ENCODE measurements around the gene TRIM17.

TRIM17 gene, protein sequence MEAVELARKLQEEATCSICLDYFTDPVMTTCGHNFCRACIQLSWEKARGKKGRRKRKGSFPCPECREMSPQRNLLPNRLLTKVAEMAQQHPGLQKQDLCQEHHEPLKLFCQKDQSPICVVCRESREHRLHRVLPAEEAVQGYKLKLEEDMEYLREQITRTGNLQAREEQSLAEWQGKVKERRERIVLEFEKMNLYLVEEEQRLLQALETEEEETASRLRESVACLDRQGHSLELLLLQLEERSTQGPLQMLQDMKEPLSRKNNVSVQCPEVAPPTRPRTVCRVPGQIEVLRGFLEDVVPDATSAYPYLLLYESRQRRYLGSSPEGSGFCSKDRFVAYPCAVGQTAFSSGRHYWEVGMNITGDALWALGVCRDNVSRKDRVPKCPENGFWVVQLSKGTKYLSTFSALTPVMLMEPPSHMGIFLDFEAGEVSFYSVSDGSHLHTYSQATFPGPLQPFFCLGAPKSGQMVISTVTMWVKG

DNA sequence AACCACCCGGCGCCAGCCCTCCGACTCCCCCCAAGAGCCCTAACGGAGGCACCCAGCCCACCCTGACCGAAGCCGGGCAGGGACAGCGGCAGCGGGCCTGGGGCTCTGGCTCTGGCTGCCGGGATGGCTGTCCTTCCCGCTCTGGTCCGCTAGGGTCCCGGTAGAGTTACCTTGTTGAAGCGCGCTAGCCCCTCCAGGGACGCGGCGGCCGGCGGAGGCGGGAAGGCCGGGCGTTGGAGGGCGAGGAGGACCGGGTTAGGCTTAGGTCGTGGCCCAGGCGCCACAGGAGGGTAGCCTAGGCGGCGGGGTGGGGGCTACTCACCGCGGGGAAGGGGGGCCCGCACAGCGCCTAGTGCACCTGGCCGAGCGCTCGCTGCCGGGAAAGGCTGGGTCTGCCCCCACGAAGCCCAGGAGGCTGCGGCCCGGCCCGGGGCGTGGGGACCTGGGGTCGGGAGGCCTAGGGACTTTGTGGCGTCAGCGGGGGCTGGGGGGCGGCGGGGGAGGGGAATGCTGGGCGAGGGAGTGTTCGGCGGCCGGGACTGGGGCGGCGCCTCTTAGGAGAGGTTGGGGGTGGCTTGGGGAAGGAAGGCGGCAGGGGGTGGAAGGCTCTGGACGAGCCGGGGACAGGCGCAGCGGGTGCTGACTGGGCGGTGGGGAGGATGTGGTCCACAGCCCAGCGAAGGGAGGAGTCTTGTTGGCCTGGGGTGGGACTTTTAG lies at the start of gene TRIM17:
TRIM17 (minus strand) TSS at position 645 of the 717 bp plus-strand sequence. CDS start 1,789 bp downstream, outside the sequence.
- DNase-seq (ENCODE audit: low spot score), result no peak

- no peak for DNase-seq (ENCODE audit: low spot score)
Measured at GRCh38 chr1:228465571-228466146, 49.0 kb upstream of the TRIM17 start.

- no peak for DNase-seq (ENCODE audit: low spot score)
Measured at GRCh38 chr1:228465141-228465540, 48.5 kb upstream of the TRIM17 start.

- DNase-seq (ENCODE audit: low spot score), result peak; percentile 78
Measured at GRCh38 chr1:228464487-228464983, 47.9 kb upstream of the TRIM17 start.

- DNase-seq (ENCODE audit: low spot score), result no peak
Measured at GRCh38 chr1:228463559-228464455, 47.1 kb upstream of the TRIM17 start.

DNA sequence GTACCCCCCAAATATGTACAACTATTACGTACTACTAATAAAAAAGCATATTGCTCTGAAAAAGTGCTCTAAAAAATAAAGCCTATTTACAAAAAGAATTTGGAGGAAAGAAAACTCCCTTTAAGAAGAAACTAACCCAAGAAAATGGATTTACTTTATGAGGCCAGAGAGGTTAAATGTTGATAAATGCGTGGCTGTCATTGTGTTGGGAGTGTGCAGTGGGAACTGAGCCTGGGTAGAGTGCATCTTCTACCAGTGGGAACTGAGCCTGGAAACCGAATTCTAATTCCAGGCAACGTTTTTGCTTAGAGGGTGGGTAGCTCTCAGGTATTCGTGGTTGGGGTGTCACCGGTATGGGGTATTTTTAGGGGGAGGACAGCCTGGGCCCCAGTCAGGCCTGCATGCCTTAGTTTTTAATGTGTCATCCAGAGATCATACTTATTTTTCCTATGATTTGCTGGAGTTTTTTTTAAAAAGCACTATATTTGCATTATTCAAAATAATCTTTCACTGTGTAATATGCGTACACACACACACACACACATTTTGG lies 46.4 kb upstream of the TRIM17 start:
- no peak for DNase-seq (ENCODE audit: low spot score)

GRCh38 chr1:228462560-228462959 lies 45.9 kb upstream of the TRIM17 start:
- DNase-seq (ENCODE audit: low spot score), result no peak

DNA sequence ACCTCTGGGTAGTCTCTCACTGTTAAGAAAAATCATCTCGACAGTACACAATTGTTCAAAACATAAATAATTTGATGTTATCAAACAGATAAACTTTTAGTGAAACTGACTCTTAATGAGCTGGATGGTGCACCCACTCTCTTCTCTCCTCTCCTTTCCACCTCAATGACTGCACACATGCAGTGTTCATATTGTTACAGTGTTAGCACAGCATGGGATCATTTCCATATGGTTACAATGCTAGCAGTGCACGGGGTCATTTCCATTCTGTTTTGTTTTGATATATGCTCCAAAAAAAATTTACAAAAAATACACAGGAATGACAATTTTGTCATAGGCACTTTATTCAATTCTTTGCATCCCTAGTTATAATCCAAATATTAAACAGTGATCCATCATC lies 44.2 kb upstream of the TRIM17 start:
- no peak for DNase-seq (ENCODE audit: low spot score)

- DNase-seq (ENCODE audit: low spot score), result no peak
Measured at GRCh38 chr1:228459091-228459993, 42.7 kb upstream of the TRIM17 start.

- DNase-seq (ENCODE audit: low spot score), result peak; percentile 94
Measured at GRCh38 chr1:228457396-228458176, 40.9 kb upstream of the TRIM17 start.

DNA sequence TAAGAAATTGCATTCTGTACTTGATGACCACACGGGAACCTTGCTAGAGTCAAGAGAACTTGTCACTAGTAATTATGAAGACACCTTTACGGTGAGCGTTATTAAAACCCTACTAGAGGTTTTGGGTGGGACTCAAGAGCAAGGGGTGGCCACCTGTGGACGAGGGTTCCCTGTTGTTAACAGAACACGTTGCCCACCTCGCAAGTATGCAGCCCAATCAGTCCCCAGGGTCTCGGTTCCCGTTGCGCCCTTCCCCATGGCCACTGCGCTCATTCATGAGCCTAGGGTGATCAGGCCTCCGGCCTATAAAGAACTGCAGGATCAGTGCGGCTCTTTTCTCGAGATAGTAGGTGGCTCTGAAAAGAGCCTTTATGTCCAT lies 40.3 kb upstream of the TRIM17 start:
- no peak for DNase-seq (ENCODE audit: low spot score)

GRCh38 chr1:228456252-228457016 lies 39.8 kb upstream of the TRIM17 start:
- no peak for DNase-seq (ENCODE audit: low spot score)

GRCh38 chr1:228455715-228456114 lies 39.1 kb upstream of the TRIM17 start:
- no peak for DNase-seq (ENCODE audit: low spot score)

- no peak for DNase-seq (ENCODE audit: low spot score)
Measured at GRCh38 chr1:228454238-228454637, 37.6 kb upstream of the TRIM17 start.

DNA sequence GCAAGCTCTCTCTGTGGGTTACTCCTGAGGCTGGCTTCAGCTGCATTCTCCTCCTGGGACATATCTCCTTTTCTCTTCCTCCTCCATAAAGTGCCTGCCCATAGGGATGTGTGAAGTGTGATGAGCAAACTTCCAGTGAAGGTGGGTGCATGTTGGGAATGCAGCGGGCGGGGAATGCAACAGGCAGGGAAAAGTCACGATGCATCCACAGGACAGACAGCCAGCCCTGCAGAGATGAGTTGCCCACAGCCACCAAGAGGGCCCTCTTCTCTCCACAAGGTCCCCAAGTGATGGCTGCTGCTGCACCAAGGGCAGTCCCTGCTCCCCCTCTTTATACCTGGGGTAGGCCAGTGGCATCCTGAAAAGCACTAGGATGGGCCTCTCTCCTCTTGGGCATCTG lies 37.0 kb upstream of the TRIM17 start:
- DNase-seq (ENCODE audit: low spot score), result no peak

DNA sequence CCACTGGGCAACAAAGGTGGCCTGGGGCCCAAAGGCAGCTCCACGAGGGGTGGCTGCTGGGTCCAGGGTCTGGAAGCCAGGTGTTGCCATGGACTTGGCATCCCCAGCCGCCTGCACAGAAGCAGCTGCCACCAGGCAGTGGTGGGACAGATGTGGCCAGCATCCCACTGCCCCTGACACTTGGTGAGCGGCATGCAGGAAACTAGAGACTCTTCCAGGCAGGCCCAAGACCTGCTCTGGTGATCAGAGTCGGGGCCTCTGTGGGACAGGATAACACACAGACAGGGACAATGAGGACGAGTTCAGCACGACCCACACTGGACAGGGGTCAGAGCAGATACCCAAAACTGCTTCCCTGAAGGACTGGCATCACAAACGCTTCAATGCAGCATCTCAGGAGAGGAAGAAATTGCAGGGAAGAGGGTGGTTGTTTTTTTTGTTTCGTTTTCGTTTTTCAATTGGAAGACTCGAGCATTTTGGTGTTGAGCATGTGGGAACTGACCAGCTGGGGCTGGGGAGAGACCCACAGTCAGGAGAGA lies 36.4 kb upstream of the TRIM17 start:
- DNase-seq (ENCODE audit: low spot score), result no peak

GRCh38 chr1:228452194-228453021 lies 35.7 kb upstream of the TRIM17 start:
- no peak for DNase-seq (ENCODE audit: low spot score)

All from globus pallidus (tissue), 1 donor.